Panc1 (cell line): ENCODE measurements around the gene ABCB8. TPM values are rescaled to one million over a fixed set of nuclear protein-coding genes. Genes with fewer than 3 reads are reported as not detected.

ENCODE experiments used
- ATAC-seq: fragments of 200-7000 bp; cut with Tn5 transposase; 2 replicates; pipeline ENCODE4 v1.9.1; 2020; ENCODE audit warnings: mild to moderate bottlenecking, moderate library complexity
- BruUV-seq: library from RNA; stranded (reverse); fragments of 400-500 nt; replicated peaks from 2 replicates; lab custom pipeline; 2021; lab: Mats Ljungman, UMichigan
- CTCF ChIA-PET: fragments of 300-600 bp; sonication (Branson Sonifier 250); formaldehyde crosslinking; loops from one replicate; lab custom pipeline; 2022; ENCODE audit warnings: antibody characterized with exemption; lab: Charles Lee
- POLR2A ChIA-PET: fragments of 300-600 bp; sonication (Branson Sonifier 250); formaldehyde crosslinking; loops from one replicate; lab custom pipeline; 2022; ENCODE audit warnings: antibody characterized with exemption; lab: Charles Lee
- DNase-seq: peaks from one replicate; pipeline ENCODE4 v3.0.0-alpha.2; 2010; ENCODE audit warnings: low read depth, low spot score
- H3K27ac ChIP-seq: 2 replicates; pipeline ENCODE4 v1.5.1; 2011; ENCODE audit warnings: mild to moderate bottlenecking, low read length, inconsistent platforms
- H3K27me3 ChIP-seq: fragments of 200-500 bp; sonication (Bioruptor generic); 2 replicates; pipeline ENCODE4 v1.6.0; 2014; ENCODE audit warnings: low read length, inconsistent platforms; ENCODE audit not compliant: control insufficient read depth, insufficient read depth
- H3K36me3 ChIP-seq: fragments of 200-500 bp; sonication (Bioruptor generic); 2 replicates; pipeline ENCODE4 v1.5.1; 2014; ENCODE audit warnings: inconsistent platforms, mild to moderate bottlenecking, low read length, moderate library complexity; ENCODE audit not compliant: control insufficient read depth, insufficient read depth
- H3K4me1 ChIP-seq: 2 replicates; pipeline ENCODE4 v1.5.1; 2011; ENCODE audit warnings: inconsistent platforms, mild to moderate bottlenecking, low read length, moderate library complexity; ENCODE audit not compliant: control insufficient read depth, insufficient read depth
- H3K4me3 ChIP-seq, 2 experiments: 2 replicates each; pipeline ENCODE4 v1.5.1; 2011 to 2012; ENCODE audit warnings: low read depth in 2 of 2, low read length in 2 of 2, mild to moderate bottlenecking in 2 of 2, inconsistent platforms in 1 of 2, moderate library complexity in 1 of 2
- H3K9me3 ChIP-seq: fragments of 200-500 bp; sonication (Bioruptor generic); 2 replicates; pipeline ENCODE4 v1.5.1; 2014; ENCODE audit warnings: low read depth, mild to moderate bottlenecking, inconsistent platforms, low read length, moderate library complexity; ENCODE audit not compliant: control insufficient read depth, insufficient read depth
- POLR2AphosphoS5 ChIP-seq: IDR thresholded peaks from 2 replicates; pipeline ENCODE4 v1.6.1; 2012; ENCODE audit warnings: mild to moderate bottlenecking, low read depth, low read length, moderate library complexity
- REST ChIP-seq, 2 experiments: IDR thresholded peaks; 2 replicates each; pipeline ENCODE4 v1.6.1; 2011 to 2012; ENCODE audit warnings: low read depth in 2 of 2, control low read depth in 1 of 2, low read length in 1 of 2, mild to moderate bottlenecking in 1 of 2, moderate library complexity in 1 of 2; ENCODE audit not compliant: insufficient read depth in 1 of 2
- SIN3A ChIP-seq: IDR thresholded peaks from 2 replicates; pipeline ENCODE4 v1.6.1; 2012; ENCODE audit warnings: low read depth, mild to moderate bottlenecking, low read length, moderate library complexity, borderline replicate concordance; ENCODE audit not compliant: insufficient read depth
- TCF7L2 ChIP-seq: IDR thresholded peaks from 2 replicates; pipeline ENCODE4 v1.6.1; 2011; ENCODE audit warnings: mild to moderate bottlenecking, low read depth, low read length, inconsistent platforms
- in situ Hi-C: cut with HindIII; loops from 2 replicates; pipeline ENCODE4 v1.10.0; 2016; ENCODE audit warnings: low sequenced_read_pairs, low pct_unique_long_range_greater_than_20kb
- intact Hi-C: fragments of 100-400 bp; cut with micrococcal nuclease; formaldehyde crosslinking; loops from one replicate; pipeline ENCODE4 v1.10.0; 2022; ENCODE audit not compliant: unreplicated experiment
- total RNA-seq: library from RNA; stranded (reverse); gene quantifications from one replicate; pipeline ENCODE4 v1.2.1, GENCODE V29; 2021; ENCODE audit not compliant: unreplicated experiment
- TF ChIP-seq, protein P1 (sequence below): fragments of 450-650 bp; IDR thresholded peaks from 2 replicates; pipeline ENCODE4 v1.5.1; 2017; ENCODE audit warnings: mild to moderate bottlenecking

The ABCB8 gene
- total RNA-seq, 1 experiment from 2014 or later = 49.8 TPM

DNA sequence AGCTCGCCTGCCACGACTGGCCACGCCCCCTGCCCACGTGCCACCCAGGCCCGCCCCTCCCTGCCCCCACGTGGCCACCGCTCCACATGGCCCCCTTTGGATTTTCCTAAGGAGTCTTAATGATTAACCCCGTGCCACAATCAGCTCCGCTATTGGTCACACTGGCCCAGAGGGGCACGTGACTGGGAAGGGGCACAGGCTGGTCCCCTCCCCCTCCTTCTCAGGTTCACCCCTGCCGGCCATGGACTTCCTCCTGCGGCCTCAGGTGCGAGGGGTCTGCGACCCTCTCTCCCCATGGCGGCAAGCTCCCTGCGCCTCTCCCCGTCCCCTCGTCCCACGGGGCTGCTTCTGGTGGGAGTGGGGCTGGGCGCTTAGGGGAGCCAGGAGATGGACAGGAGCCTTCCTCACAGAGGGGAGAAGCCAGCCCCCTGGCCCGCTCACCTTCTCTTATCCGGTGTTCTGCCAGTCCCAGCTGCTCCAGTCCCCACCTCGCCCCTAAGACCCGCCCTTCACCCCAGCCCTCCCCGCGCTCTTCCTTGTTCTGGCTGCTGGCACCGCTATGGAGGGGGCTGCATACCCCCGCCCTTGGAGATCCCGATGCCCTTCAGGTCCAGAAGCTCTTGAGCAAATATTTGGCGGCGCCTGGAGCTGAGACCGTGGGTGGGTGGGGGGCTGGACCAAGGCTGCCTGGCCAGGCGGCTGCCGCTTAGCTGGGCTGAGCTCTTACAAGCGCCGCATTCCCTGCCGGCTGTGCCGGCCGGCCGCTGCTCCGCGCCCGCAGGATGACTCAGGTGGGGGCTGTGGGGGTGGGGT is 34.4 kb downstream of the ABCB8 start:
- TF ChIP-seq POLR2AphosphoS5 (no peak), REST (IDR thresholded peaks at IDR 0.05; ENCODE audit: insufficient read depth in 1 of 2, low read depth in 2 of 2, low read length in 1 of 2) (no peak), SIN3A (no peak), TCF7L2 (no peak)
- TF ChIP-seq, protein P1, sequence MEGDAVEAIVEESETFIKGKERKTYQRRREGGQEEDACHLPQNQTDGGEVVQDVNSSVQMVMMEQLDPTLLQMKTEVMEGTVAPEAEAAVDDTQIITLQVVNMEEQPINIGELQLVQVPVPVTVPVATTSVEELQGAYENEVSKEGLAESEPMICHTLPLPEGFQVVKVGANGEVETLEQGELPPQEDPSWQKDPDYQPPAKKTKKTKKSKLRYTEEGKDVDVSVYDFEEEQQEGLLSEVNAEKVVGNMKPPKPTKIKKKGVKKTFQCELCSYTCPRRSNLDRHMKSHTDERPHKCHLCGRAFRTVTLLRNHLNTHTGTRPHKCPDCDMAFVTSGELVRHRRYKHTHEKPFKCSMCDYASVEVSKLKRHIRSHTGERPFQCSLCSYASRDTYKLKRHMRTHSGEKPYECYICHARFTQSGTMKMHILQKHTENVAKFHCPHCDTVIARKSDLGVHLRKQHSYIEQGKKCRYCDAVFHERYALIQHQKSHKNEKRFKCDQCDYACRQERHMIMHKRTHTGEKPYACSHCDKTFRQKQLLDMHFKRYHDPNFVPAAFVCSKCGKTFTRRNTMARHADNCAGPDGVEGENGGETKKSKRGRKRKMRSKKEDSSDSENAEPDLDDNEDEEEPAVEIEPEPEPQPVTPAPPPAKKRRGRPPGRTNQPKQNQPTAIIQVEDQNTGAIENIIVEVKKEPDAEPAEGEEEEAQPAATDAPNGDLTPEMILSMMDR = no peak
- peaks cover 16% of the 10 kb centered on the region for H3K36me3 ChIP-seq
- peak overlapping the region; percentile 94 for H3K27ac ChIP-seq
- H3K9me3 ChIP-seq = no peaks in the 10 kb centered on the region
- intact Hi-C loops (no loop called here), in situ Hi-C loops (no loop called here)
- no TSS peak for BruUV-seq
- no peaks in the 10 kb centered on the region for H3K27me3 ChIP-seq
- DNase-seq (no peak), ATAC-seq (no peak; the same call in 1 of the 2 replicates)
- ChIA-PET POLR2A (interaction anchor here (0.5 to 0.7 kb wide), 5 partner anchors 32 to 124 kb away, joined by 3 to 8 read pairs (median 3); partner anchors contain the start of gene ABCB8), CTCF (interaction anchor here (0.5 to 0.6 kb wide), 2 partner anchors 11 to 19 kb away, joined by 3 to 5 read pairs; no protein-coding TSS in a partner anchor)
- H3K4me3 ChIP-seq = peak overlapping the region; percentile 83 to 94
- H3K4me1 ChIP-seq = peaks cover 33% of the 10 kb centered on the region

GRCh38 chr7:151063212-151063561 is 34.9 kb downstream of the ABCB8 start:
- peaks cover 19% of the 10 kb centered on the region for H3K36me3 ChIP-seq
- no peak for TF ChIP-seq SIN3A
- TF ChIP-seq, protein P1 = no peak
- TF ChIP-seq POLR2AphosphoS5 = no peak
- DNase-seq (no peak), ATAC-seq (no peak)
- peak overlapping the region; percentile 76 for H3K27ac ChIP-seq
- ChIA-PET POLR2A (interaction anchor here (0.5 to 0.7 kb wide), 3 partner anchors 35 to 124 kb away, joined by 3 to 7 read pairs (median 3); partner anchors contain the start of gene ABCB8), CTCF (interaction anchor here (0.9 kb wide), 1 partner anchor 13 kb away, joined by 3 read pairs; no protein-coding TSS in a partner anchor)
- H3K4me3 ChIP-seq = peak overlapping the region; percentile 20 to 38
- no peaks in the 10 kb centered on the region for H3K9me3 ChIP-seq
- peaks cover 33% of the 10 kb centered on the region for H3K4me1 ChIP-seq
- no TSS peak for BruUV-seq
- H3K27me3 ChIP-seq = no peaks in the 10 kb centered on the region
- in situ Hi-C loops (no loop called here), intact Hi-C loops (no loop called here)
